Measurements from ENCODE around the gene TRAPPC2L. TPM values are rescaled to one million over a fixed set of nuclear protein-coding genes. Genes with fewer than 3 reads are reported as not detected.

TRAPPC2L gene
- total and polyA plus RNA-seq, 2 experiments from 2014 or later = 30.9 to 114 TPM

GRCh38 chr16:88836791-88837190 lies 20.1 kb upstream of the TRAPPC2L start:
- TF ChIP-seq, protein P1, sequence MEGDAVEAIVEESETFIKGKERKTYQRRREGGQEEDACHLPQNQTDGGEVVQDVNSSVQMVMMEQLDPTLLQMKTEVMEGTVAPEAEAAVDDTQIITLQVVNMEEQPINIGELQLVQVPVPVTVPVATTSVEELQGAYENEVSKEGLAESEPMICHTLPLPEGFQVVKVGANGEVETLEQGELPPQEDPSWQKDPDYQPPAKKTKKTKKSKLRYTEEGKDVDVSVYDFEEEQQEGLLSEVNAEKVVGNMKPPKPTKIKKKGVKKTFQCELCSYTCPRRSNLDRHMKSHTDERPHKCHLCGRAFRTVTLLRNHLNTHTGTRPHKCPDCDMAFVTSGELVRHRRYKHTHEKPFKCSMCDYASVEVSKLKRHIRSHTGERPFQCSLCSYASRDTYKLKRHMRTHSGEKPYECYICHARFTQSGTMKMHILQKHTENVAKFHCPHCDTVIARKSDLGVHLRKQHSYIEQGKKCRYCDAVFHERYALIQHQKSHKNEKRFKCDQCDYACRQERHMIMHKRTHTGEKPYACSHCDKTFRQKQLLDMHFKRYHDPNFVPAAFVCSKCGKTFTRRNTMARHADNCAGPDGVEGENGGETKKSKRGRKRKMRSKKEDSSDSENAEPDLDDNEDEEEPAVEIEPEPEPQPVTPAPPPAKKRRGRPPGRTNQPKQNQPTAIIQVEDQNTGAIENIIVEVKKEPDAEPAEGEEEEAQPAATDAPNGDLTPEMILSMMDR (IDR thresholded peaks at IDR 0.05; ENCODE audit: low read depth, low read length) = no peak
- Histone ChIP-seq H3K36me3 (peaks cover 2% of the 10 kb centered on the region), H3K9me3 (ENCODE audit: low read depth) (no peaks in the 10 kb centered on the region), H3K27me3 (no peaks in the 10 kb centered on the region), H3K27ac (no peak overlapping the region), H3K4me1 (ENCODE audit: low read depth) (no peaks in the 10 kb centered on the region), H3K4me3 (no peak overlapping the region)
- no peak for DNase-seq (ENCODE audit: low read depth in 1 of 2, low spot score in 1 of 2)

GRCh38 chr16:88837806-88838205 lies 19.1 kb upstream of the TRAPPC2L start:
- Histone ChIP-seq H3K27ac (no peak overlapping the region), H3K4me3 (no peak overlapping the region), H3K4me1 (ENCODE audit: low read depth) (no peaks in the 10 kb centered on the region), H3K27me3 (no peaks in the 10 kb centered on the region), H3K36me3 (peaks cover 2% of the 10 kb centered on the region), H3K9me3 (ENCODE audit: low read depth) (no peaks in the 10 kb centered on the region)
- TF ChIP-seq, protein P1 (IDR thresholded peaks at IDR 0.05; ENCODE audit: low read depth, low read length) = no peak
- no peak for DNase-seq (ENCODE audit: low read depth in 1 of 2, low spot score in 1 of 2)

DNA sequence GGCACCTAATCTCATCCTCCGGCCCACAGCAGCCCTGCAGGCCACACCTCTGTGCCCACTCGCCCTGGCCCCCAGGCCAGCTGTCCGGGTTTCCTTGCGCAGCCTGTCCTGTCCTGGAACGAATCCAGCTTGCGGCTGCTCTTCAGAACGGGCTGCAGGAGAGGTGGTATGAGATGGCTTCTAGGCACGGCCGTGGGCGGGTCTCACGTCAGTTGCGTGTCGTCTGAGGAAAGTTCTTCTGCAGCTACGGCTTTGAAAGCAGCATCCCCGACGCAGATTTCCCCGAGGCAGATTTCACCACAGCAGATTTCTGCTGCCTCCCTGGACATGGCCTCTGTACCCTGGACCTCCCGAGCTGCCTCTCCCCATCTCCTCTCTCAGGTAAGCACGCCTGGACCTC lies 18.4 kb upstream of the TRAPPC2L start:
- H3K4me3 ChIP-seq = no peak overlapping the region
- H3K27ac ChIP-seq = no peak overlapping the region
- H3K36me3 ChIP-seq = peaks cover 2% of the 10 kb centered on the region
- TF ChIP-seq, protein P1 (IDR thresholded peaks at IDR 0.05; ENCODE audit: low read depth, low read length) = no peak
- H3K9me3 ChIP-seq (ENCODE audit: low read depth) = no peaks in the 10 kb centered on the region
- no peak for DNase-seq (ENCODE audit: low read depth in 1 of 2, low spot score in 1 of 2)
- H3K4me1 ChIP-seq (ENCODE audit: low read depth) = no peaks in the 10 kb centered on the region
- no peaks in the 10 kb centered on the region for H3K27me3 ChIP-seq

DNA sequence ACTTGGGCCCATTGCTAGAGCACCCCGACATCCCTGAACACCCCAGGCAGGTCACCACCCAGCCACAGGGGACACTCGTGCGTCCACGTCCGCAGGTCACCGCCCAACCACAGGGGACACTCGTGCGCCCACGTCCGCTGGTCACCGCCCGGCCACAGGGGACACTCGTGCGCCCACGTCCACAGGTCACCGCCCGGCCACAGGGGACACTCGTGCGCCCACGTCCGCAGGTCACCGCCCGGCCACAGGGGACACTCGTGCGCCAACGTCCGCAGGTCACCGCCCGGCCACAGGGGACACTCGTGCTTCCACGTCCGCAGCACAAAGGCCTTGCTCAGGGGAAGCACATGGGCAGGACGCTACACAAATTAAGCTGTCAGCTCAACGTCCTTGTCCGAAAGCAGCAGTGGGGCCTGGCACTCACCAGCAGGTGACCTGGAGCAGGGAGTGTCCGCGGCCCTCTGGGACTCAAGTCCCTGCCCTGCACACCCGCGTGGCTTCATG lies 17.8 kb upstream of the TRAPPC2L start:
- Histone ChIP-seq H3K4me1 (ENCODE audit: low read depth) (no peaks in the 10 kb centered on the region), H3K36me3 (peaks cover 2% of the 10 kb centered on the region), H3K4me3 (no peak overlapping the region), H3K27ac (no peak overlapping the region), H3K9me3 (ENCODE audit: low read depth) (no peaks in the 10 kb centered on the region), H3K27me3 (no peaks in the 10 kb centered on the region)
- no peak for DNase-seq (ENCODE audit: low read depth in 1 of 2, low spot score in 1 of 2)
- TF ChIP-seq, protein P1 (IDR thresholded peaks at IDR 0.05; ENCODE audit: low read depth, low read length) = no peak

GRCh38 chr16:88839745-88840599 lies 17.0 kb upstream of the TRAPPC2L start:
- no peak for DNase-seq (ENCODE audit: low read depth in 1 of 2, low spot score in 1 of 2)
- Histone ChIP-seq H3K36me3 (peaks cover 2% of the 10 kb centered on the region), H3K27me3 (no peaks in the 10 kb centered on the region), H3K27ac (no peak overlapping the region), H3K4me3 (no peak overlapping the region), H3K9me3 (ENCODE audit: low read depth) (no peaks in the 10 kb centered on the region), H3K4me1 (ENCODE audit: low read depth) (no peaks in the 10 kb centered on the region)
- TF ChIP-seq, protein P1 (IDR thresholded peaks at IDR 0.05; ENCODE audit: low read depth, low read length) = no peak
